AG08396 (cell line): ENCODE results near the gene ADGRL3.

Source experiments
- DNase-seq: peaks from one replicate; pipeline ENCODE4 v3.0.0; 2012; ENCODE audit warnings: low spot score, mixed read lengths

The ADGRL3 gene

GRCh38 chr4:61427099-61427817 is 227.1 kb downstream of the ADGRL3 start:
- DNase-seq, result no peak

GRCh38 chr4:61427818-61428495 is 227.8 kb downstream of the ADGRL3 start:
- no peak for DNase-seq

- no peak for DNase-seq
Observed at GRCh38 chr4:61428950-61429349, 228.8 kb downstream of the ADGRL3 start.

GRCh38 chr4:61431131-61431530 is 231.0 kb downstream of the ADGRL3 start:
- no peak for DNase-seq

- no peak for DNase-seq
Observed at GRCh38 chr4:61437923-61438322, 237.8 kb downstream of the ADGRL3 start.

GRCh38 chr4:61440321-61440720 is 240.2 kb downstream of the ADGRL3 start:
- DNase-seq, result no peak

GRCh38 chr4:61442936-61443335 is 242.8 kb downstream of the ADGRL3 start:
- no peak for DNase-seq

- DNase-seq, result no peak
Observed at GRCh38 chr4:61443813-61444510, 243.8 kb downstream of the ADGRL3 start.

GRCh38 chr4:61445374-61446063 is 245.4 kb downstream of the ADGRL3 start:
- no peak for DNase-seq

- DNase-seq, result no peak
Observed at GRCh38 chr4:61446941-61447340, 246.8 kb downstream of the ADGRL3 start.

GRCh38 chr4:61447918-61448317 is 247.8 kb downstream of the ADGRL3 start:
- DNase-seq, result no peak

GRCh38 chr4:61451935-61452334 is 251.8 kb downstream of the ADGRL3 start:
- DNase-seq, result no peak

- DNase-seq, result no peak
Observed at GRCh38 chr4:61461956-61462355, 261.8 kb downstream of the ADGRL3 start.

GRCh38 chr4:61462451-61463326 is 262.6 kb downstream of the ADGRL3 start:
- DNase-seq, result peak; percentile 1

GRCh38 chr4:61468024-61468720 is 268.0 kb downstream of the ADGRL3 start:
- no peak for DNase-seq

- DNase-seq, result no peak
Observed at GRCh38 chr4:61473306-61473705, 273.2 kb downstream of the ADGRL3 start.

GRCh38 chr4:61478340-61478739 is 278.2 kb downstream of the ADGRL3 start:
- no peak for DNase-seq

GRCh38 chr4:61485056-61485455 is 284.9 kb downstream of the ADGRL3 start:
- no peak for DNase-seq

- DNase-seq, result no peak
Observed at GRCh38 chr4:61489927-61490326, 289.8 kb downstream of the ADGRL3 start.

- DNase-seq, result no peak
Observed at GRCh38 chr4:61493041-61493440, 292.9 kb downstream of the ADGRL3 start.

- no peak for DNase-seq
Observed at GRCh38 chr4:61493470-61493869, 293.3 kb downstream of the ADGRL3 start.
